Measurements from ENCODE around the gene TBC1D4. TPM values are rescaled to one million over a fixed set of nuclear protein-coding genes. Genes with fewer than 3 reads are reported as not detected.

Gene TBC1D4
- total RNA-seq, 1 experiment from 2014 or later, result 19.5 TPM

DNA sequence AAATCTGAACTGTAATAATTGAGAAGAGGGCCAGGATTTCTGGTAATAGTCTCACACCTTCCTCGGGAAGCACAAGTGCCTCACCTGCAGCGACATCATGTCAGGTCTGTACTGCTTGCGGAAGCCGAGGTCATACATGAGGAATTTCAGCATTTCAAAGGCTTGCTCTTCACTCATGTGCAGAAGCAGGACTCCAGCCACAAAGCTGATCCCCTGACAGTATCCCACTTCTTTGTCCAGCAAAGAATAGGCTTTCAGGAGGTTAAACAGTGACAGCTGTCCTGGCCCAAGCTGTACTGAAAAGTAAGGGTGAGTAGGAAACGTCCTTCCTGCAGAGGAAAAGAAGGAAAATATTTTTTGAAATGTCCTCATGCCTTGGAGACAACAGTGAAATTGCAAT lies 182.7 kb downstream of the TBC1D4 start:
- no peak overlapping the region for H3K27ac ChIP-seq
- no peaks in the 10 kb centered on the region for H3K9me2 ChIP-seq (ENCODE audit: insufficient read depth)
- H3F3A ChIP-seq (ENCODE audit: insufficient read depth, low read depth), result no peaks in the 10 kb centered on the region
- H3K36me3 ChIP-seq (ENCODE audit: low read depth), result no peaks in the 10 kb centered on the region
- H4K20me1 ChIP-seq (ENCODE audit: insufficient read depth), result no peaks in the 10 kb centered on the region
- TF ChIP-seq, protein P1, sequence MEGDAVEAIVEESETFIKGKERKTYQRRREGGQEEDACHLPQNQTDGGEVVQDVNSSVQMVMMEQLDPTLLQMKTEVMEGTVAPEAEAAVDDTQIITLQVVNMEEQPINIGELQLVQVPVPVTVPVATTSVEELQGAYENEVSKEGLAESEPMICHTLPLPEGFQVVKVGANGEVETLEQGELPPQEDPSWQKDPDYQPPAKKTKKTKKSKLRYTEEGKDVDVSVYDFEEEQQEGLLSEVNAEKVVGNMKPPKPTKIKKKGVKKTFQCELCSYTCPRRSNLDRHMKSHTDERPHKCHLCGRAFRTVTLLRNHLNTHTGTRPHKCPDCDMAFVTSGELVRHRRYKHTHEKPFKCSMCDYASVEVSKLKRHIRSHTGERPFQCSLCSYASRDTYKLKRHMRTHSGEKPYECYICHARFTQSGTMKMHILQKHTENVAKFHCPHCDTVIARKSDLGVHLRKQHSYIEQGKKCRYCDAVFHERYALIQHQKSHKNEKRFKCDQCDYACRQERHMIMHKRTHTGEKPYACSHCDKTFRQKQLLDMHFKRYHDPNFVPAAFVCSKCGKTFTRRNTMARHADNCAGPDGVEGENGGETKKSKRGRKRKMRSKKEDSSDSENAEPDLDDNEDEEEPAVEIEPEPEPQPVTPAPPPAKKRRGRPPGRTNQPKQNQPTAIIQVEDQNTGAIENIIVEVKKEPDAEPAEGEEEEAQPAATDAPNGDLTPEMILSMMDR (conservative IDR thresholded peaks at IDR 0.05), result no peak
- TF ChIP-seq EZH2 (IDR thresholded peaks at IDR 0.05; ENCODE audit: low read depth), result no peak
- intact Hi-C loops (cut with micrococcal nuclease; ENCODE audit: unreplicated experiment), result no loop called here
- H3K9me3 ChIP-seq (ENCODE audit: insufficient read depth, low read depth), result no peaks in the 10 kb centered on the region
- H3K4me2 ChIP-seq, result no peak overlapping the region
- no peaks in the 10 kb centered on the region for H3K79me2 ChIP-seq (ENCODE audit: low read depth)
- no peaks in the 10 kb centered on the region for H3K4me1 ChIP-seq (replicated peaks; ENCODE audit: insufficient read depth)
- DNase-seq, result no peak
- no peak overlapping the region for H2AFZ ChIP-seq
- no TSS peak for BruUV-seq (replicated peaks)
- no peak overlapping the region for H3K4me3 ChIP-seq
- ChIA-PET CTCF (no interaction called here), POLR2A (ENCODE audit: unreplicated experiment) (no interaction called here)
- H3K27me3 ChIP-seq (ENCODE audit: insufficient read depth, low read depth), result no peaks in the 10 kb centered on the region

DNA sequence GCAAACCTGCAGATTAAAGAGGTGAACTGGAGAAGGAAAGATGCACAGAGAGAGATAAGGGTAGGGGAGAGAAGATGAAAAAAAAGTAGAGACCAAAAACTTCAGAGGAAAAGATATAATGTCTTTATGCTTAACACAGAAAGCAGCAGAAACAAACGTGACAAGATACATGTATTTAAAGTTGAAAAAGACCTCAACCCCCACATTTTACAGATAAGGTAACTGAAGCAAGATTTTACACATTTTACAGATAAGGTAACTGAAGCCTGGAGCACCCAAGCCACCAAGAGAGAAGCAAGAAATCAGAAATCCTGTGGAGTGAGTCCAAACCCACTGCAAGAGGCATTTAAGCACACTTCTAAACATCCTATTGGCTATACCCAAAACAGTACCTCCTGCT lies 185.3 kb downstream of the TBC1D4 start:
- no peak for TF ChIP-seq EZH2 (IDR thresholded peaks at IDR 0.05; ENCODE audit: low read depth)
- TF ChIP-seq, protein P1 (conservative IDR thresholded peaks at IDR 0.05), result no peak
- no peak overlapping the region for H2AFZ ChIP-seq
- H3K27me3 ChIP-seq (ENCODE audit: insufficient read depth, low read depth), result no peaks in the 10 kb centered on the region
- DNase-seq, result no peak
- intact Hi-C loops (cut with micrococcal nuclease; ENCODE audit: unreplicated experiment), result no loop called here
- H3K4me2 ChIP-seq, result no peak overlapping the region
- no peaks in the 10 kb centered on the region for H4K20me1 ChIP-seq (ENCODE audit: insufficient read depth)
- POLR2A ChIA-PET (ENCODE audit: unreplicated experiment), result no interaction called here
- no TSS peak for BruUV-seq (replicated peaks)
- H3K36me3 ChIP-seq (ENCODE audit: low read depth), result no peaks in the 10 kb centered on the region
- H3K9me2 ChIP-seq (ENCODE audit: insufficient read depth), result no peaks in the 10 kb centered on the region
- no peaks in the 10 kb centered on the region for H3K79me2 ChIP-seq (ENCODE audit: low read depth)
- no peak overlapping the region for H3K27ac ChIP-seq
- no peak overlapping the region for H3K4me3 ChIP-seq
- H3F3A ChIP-seq (ENCODE audit: insufficient read depth, low read depth), result no peaks in the 10 kb centered on the region
- CTCF ChIA-PET, result no interaction called here
- no peaks in the 10 kb centered on the region for H3K9me3 ChIP-seq (ENCODE audit: insufficient read depth, low read depth)
- no peaks in the 10 kb centered on the region for H3K4me1 ChIP-seq (replicated peaks; ENCODE audit: insufficient read depth)

GRCh38 chr13:75295201-75295600 lies 186.8 kb downstream of the TBC1D4 start:
- no peak overlapping the region for H3K4me2 ChIP-seq
- no peak for DNase-seq
- no peaks in the 10 kb centered on the region for H3K79me2 ChIP-seq (ENCODE audit: low read depth)
- H3K36me3 ChIP-seq (ENCODE audit: low read depth), result no peaks in the 10 kb centered on the region
- POLR2A ChIA-PET (ENCODE audit: unreplicated experiment), result no interaction called here
- no TSS peak for BruUV-seq (replicated peaks)
- no peaks in the 10 kb centered on the region for H3F3A ChIP-seq (ENCODE audit: insufficient read depth, low read depth)
- CTCF ChIA-PET, result no interaction called here
- no peaks in the 10 kb centered on the region for H3K9me2 ChIP-seq (ENCODE audit: insufficient read depth)
- no peaks in the 10 kb centered on the region for H3K27me3 ChIP-seq (ENCODE audit: insufficient read depth, low read depth)
- no peak overlapping the region for H3K27ac ChIP-seq
- intact Hi-C loops (cut with micrococcal nuclease; ENCODE audit: unreplicated experiment), result no loop called here
- H3K9me3 ChIP-seq (ENCODE audit: insufficient read depth, low read depth), result no peaks in the 10 kb centered on the region
- no peak overlapping the region for H3K4me3 ChIP-seq
- H4K20me1 ChIP-seq (ENCODE audit: insufficient read depth), result no peaks in the 10 kb centered on the region
- TF ChIP-seq EZH2 (IDR thresholded peaks at IDR 0.05; ENCODE audit: low read depth), result no peak
- TF ChIP-seq, protein P1 (conservative IDR thresholded peaks at IDR 0.05), result no peak
- H2AFZ ChIP-seq, result no peak overlapping the region
- no peaks in the 10 kb centered on the region for H3K4me1 ChIP-seq (replicated peaks; ENCODE audit: insufficient read depth)
